GOT3 (cell line): Measurements from ENCODE around the gene LSM7.
"Not testable (repeated sequence)": the region's sequence is repeated elsewhere in the genome, so short reads cannot be mapped to it uniquely, and the experiment has no call there.

Experiments used
- DNase-seq: peaks from one replicate; lab custom pipeline; 2025; ENCODE audit warnings: mixed read lengths; lab: John Stamatoyannopoulos, UW

The LSM7 gene

DNA sequence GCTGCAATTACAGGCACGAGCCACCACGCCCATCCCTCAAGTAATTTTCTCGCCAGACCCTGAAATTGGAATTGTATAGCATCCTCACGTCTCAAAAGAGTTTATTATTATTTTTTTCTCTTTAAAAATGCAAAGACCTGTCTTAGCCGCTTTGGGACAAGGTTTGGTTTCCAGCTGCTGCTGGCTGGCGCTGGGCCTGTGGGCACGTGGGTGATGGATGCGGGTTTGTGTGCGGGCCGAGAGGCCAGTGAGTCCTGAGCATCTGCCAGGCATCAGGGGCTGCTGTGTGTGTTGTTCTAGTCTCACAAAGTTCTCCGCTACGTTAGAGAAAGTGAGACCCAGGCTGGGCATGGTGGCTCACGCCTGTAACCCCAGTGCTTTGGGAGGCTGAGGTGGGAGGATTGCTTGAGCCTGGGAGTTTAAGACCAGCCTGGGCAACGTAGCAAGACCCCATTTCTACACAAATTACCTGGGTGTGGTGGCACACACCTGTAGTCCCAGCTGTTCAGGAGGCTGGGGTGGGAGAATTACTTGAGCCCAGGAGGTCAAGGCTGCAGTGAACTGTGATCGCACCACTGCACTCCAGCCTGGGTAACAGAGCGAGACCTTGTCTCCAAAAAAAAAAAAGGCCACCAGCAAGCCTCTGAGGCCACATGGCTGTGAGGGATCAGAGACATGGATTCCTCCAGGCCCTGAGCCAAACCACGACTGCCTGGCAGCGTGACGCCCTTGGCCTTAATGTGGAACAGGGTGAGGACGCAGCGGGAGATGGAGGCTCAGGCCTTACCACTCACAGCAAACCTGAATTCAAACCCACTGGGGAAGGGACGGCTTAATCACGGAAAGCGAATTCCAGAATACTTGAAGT, 27.0 kb upstream of the LSM7 start:
- DNase-seq = no peak

DNA sequence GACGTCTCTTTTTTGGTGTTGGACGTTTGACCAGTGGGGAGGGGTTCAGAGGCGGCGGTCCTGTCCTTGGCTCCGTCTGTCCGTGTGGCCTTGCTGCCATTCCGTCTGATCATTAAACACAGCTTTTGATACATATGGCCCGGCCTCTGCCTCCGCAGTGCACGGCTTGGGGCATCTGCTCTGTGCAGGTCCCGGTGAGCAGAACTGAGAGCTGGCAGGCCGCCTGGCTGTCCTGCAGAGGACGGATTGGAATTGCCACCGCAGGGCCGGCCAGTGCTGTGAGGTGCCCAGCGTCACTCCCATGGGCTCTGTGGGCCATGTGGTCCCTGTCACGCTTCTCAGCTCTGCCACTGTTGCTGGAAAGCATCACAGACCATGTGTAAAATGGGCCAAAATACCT, 26.3 kb upstream of the LSM7 start:
- DNase-seq = no peak

DNA sequence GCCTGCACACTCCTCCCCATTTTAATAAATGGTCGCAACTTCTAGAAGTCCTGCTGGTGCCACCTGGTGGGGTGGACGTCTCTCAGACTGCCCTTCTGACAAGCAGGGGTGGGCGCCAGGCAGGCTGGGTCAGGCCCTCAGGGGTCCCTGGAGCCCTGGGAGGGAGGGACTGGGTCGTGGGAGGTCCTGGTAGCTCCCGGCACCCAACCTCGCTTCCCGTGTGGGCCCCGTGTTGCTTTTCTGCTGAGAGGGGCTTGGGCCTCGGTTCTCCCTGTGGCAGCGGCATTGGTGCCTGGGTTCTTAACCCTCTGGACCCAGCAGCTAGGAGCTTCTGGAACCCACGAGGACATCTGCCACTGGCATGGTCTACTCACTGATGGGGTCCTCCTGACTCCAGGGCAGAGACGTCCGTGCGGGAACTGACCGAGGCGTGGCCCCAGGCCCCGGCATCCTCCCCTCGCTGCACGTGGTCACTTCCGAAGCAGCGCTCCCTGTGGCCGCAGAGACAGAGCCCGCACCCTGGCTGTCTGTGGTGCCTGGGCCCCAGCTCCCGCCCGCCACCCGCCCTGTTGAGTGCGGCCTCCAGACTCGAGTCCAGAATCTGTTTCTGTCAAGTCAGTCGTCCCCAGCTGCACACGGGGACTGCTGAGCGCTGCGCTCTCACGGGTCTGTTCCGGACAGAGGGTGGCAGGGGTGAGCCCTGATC, 25.7 kb upstream of the LSM7 start:
- no peak for DNase-seq

DNA sequence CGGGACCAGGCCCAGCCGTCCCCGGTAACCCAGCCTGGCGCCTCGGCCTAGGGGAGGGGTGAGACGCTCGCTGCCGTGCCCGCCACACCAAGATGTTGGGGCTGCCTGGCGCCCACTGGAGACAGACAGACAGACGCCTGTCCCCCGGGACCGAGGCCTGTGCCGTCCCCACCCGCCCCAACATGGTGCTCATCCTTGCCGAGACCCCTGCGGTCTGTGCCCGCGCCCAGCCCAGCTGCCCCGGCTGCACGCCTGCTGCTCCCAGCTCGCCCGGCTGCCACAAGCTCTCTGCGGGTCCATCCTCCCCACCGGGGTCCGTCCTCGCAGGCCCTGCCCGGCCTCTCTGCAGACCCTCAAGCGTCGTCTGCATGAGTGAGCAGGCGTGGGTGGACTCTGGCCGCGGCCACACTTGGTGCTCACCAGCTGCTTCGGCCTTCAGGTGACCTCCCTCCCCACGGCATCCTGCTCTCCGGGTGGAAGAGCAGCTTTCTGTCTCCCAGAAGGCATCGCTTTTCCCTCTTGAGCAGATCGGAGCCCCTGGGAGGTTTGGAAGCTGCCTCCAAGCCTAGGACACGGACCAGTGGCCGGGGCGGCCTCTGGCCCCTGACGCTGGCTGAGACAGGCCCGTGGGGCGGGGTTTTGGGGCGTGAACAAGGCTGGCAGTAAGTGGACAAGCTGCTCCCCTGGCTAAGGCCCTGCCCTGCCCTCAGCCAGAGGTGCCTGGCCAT, 24.9 kb upstream of the LSM7 start:
- no peak for DNase-seq

DNA sequence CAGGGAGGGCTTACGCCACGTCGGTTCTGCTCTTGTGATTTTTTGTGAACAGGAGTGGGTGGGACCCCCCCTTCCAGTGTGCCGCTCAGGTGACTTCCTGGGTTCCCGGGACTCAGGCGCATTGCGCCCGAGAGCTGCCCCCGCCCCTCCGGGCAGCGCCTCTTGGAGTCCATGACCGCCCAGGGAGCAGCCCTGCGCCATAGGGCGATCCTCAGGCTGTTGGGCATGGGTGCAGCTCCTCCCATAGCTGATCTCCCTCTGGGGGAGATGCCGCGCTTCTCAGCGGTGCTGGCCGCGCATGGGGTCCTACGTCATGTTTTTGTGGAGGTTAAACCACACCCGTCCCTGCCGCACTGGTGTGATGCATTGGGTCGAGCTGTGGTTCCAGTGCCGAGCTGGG, 23.7 kb upstream of the LSM7 start:
- no peak for DNase-seq

DNA sequence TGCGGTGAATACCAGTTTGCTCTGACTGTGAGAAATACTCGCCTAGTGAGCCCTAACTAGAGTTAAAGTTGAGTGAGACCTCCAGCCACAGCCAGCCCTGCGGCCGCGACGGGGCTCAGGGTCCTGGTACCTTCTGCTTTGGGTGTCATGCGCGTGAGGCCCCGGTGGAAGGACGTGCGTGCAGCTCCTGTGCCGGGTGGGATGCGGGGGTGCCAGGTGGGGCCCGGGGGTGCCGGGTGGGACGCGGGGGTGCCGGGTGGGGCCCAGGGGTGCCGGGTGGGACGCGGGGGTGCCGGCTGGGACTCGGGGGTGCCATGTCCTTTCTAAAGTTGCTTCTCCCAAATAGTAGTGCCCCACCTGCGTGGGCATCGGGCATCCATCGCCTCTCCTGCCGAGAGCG, 23.2 kb upstream of the LSM7 start:
- DNase-seq = no peak

DNA sequence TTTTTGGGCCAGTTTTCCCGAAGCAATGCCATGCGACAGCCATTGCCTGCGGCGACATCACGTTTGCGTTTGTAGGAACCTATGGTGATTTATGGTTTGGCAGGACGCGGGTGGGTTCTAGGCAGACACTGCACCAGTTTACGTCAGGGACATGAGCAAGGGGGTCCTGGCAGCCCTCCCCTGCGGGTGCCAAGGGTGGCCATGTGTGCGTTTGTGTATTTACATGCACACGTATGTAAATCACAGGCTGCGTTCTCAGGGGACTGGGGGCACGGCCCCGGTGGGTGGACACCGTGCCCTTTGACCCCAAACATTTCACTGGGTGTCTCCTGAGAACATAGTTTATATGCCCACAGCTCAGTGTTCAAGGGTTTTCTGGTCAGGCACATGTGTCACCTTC, 22.3 kb upstream of the LSM7 start:
- no peak for DNase-seq

DNA sequence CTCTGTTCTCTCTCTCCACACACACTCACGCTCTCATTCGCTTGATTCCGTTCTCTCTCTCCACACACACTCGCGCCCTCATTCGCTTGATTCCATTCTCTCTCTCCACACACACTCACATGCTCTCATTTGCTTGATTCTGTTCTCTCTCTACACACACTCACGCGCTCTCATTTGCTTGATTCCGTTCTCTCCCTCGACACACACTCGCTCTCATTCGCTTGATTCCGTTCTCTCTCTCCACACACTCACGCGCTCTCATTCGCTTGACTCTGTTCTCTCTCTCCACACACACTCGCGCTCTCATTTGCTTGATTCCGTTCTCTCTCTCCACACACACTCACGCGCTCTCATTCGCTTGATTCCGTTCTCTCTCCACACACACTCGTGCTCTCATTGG, 21.4 kb upstream of the LSM7 start:
- not testable (repeated sequence) for DNase-seq

DNA sequence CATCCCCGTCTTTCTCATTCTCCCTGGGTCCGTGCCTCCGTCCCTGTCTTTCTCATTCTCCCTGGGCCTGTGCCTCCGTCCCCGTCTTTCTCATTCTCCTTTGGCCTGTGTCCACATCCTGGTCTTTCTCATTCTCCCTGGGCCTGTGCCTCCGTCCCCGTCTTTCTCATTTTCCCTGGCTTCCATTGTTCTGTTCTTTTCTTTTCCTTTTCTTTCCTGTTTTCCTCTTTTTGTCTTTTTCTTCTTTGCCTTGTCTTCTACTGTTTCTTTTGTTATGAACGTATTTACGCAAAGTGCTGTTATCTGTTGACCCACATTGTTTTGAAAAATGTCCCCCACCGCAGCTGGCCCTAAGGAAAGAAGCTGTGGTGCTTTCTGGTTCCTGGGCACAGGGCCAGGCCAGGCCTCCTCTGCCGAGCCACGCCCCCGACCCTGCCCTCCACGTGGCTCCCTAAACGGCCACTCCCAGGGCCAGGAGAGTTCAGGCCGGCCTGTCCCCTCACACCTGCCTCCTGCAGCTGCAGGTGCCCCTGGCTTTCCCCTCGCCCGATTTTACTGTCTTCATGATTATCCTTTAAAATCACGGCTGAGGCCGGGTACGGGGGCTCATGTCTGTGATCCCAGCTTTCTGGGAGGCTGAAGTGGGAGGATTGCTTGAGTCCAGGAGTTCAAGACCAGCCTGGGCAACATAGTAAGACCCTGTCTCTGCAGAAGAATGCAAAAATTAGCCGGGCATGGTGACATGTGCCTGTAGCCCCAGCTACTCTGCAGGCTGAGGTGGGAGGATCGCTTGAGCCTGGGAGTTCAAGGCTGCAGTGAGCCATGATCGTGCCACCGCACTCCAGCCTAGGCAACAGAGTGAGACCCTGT, 17.6 kb upstream of the LSM7 start:
- DNase-seq = no peak

DNA sequence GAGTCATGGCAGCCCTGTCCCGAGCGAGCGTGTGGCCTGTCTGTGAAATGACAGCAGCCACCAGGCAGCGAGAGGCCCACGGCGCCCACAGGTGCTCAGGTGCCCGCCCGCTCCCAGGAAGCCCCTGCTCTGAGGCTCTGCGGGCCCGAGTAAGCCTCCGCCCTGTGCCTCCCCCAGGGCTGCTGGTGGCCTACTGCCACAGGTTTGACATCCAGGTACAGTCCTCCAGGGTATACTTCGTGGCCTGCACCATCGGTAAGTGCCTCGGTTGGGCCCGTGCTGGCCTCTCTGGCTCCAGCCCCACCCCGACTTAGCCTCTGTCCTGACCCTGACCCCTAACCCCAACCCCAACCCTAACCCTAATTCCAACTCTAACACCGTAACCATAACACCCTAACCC, 16.7 kb upstream of the LSM7 start:
- DNase-seq = no peak

DNA sequence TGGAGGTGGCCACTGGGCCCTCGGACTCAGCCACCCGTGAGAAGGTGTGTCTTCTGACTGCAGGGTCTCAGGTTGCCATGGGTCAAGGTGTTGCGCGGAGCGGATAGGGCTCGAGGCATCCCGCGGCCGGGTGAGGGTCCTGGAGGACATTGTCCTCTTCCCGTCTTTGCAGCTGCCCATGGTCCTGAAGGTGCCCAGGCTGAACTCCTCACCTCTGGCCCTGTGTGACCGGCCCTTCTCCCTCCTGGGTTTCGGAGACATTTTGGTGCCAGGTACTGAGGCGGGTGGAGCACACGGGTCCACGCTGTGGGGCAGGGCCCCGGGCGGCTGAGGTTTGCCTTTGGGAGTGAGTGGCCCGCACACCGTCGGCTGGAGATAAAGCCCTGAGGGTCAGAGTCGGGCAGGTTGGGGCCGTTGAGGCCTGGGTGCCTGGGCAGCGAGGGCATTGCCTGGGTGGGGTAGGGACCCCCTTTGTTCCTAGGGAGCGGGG, 16.0 kb upstream of the LSM7 start:
- no peak for DNase-seq

DNA sequence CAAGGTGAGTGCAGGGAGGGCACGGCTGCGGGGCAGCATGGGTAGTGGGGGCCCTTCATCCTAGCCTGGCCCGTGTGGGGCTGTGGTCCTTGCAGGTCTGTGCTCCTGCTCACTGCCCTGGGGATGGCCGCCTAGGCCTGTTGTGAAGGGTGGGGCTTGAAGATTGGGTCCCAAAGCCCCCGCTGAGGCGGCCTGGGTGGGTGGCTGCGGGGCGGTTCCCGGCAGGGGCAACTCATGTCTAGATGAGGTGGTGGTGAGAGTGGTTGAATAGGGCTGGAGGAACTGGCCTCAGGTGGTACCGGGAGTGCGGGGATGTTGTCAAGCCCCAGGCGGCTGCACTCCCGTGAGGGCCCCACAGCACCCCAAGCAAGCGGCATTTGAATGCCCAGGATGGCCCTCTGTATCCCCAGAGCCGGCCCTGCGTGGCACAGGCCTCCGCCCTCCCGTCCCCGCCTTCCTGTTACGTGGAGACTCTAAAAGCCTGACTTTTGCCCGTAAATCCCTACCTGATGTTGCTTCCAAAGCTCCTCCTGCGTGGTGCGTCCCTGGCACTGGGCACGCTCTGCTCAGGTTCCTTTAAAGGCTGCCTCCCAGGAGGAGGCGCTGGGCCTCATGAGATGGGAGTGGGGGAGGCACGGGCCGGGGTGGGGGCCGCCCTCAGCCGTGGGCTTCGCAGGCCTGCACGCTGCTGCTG, 15.1 kb upstream of the LSM7 start:
- no peak for DNase-seq

DNA sequence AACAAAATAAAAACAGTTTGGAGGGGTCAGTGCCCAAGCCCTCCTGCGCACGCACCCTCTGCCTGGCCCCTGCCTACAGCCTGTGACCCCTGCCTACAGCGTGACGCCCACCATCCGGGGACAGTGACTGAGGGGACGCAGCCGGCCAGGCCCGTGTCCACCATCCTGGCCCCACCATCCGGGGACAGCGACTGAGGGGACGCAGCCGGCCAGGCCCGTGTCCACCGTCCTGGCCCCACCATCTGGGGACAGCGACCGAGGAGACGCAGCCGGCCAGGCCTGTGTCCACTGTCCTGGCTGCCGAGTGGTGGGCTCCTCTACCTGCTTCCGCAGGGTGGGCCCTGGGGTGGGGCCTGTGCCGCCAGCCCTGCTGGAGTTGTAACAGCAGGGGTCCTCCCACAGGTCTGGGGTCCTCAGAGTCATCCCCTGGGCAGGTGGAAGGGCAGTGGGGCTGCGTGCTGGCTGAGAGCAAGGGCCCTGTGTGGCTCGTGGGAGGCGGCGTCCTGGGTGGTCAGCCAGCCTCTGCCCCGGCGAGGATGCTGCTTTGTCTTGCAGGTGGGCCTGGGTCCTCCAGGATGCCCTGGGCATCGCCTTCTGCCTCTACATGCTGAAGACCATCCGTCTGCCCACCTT, 14.4 kb upstream of the LSM7 start:
- DNase-seq = no peak

DNA sequence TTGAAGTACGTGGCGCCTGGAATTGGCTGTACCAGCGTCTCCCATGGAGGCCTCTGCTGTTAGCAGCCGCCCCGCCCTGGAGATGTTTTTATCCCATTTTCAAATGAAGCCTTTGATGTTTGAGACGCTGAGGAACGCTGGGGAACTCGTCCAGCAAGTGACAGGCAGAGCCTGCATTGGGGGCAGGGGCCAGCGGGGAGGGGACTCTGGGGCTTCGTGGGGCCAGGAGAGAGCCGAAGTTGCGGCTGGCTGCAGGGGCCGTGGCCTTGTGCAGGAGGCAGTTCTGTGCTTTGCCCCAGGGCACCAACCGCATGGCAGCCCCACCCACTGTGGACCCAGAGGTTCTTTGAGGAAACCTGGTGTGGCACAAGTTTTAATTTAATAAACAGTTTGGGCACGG, 13.6 kb upstream of the LSM7 start:
- no peak for DNase-seq

DNA sequence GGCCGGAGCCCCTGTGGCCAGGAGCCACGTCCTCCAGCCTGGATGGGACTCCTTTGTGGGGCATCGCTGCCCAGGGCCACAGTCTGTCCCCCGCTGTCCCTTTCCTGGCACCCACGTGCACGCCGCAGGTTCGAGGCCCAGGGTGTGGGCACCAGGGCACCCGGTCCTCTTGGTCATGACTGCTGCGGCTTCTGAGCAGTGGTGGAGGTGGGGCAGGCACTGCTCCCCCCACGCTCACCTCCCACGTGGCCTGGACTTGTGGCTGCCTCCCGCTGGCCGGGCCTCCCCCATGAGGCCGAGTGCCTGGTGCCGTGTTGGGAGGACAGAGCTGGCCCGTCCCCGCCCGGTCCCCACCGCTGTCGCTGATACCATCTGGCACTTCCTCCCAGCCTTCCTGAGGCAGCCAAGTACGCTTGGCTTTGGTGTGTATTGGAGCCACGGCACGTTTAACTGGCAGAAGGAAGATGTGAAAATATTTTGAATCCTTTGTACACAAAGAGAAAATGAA, 12.9 kb upstream of the LSM7 start:
- no peak for DNase-seq

DNA sequence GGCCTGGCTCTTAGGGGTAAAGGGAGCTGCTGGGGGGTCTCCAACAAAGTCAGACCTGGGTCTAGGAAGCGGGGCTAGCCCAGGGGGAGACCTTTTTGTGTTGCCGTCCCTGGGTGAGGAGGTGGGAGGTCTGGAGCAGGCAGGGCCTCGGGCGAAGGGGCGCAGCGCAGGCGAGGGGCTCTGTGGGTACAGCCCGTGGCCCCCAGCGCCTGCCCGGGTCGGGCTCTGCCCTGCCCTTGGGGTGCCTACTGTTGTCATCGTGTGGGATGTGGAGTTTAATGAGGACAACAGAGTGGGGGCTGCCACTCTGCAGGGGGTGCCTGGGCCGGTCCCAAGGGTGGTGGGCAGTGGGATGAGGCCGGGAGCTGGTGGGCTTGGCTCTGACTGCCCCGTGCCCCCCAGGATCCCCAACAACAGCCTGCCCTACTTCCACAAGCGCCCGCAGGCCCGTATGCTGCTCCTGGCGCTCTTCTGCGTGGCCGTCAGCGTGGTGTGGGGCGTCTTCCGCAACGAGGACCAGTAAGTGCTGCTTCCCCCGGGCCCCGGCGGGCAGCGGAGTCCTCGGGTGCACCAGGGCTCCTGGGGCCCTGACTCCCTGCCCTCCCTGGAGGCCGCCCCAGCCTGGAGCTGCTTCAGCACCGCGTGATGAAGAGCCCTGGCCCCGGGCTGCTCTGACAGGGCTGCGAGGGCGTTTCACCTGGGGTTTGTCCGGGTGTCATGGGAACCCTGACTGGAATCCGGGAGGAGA, 12.3 kb upstream of the LSM7 start:
- DNase-seq = no peak

DNA sequence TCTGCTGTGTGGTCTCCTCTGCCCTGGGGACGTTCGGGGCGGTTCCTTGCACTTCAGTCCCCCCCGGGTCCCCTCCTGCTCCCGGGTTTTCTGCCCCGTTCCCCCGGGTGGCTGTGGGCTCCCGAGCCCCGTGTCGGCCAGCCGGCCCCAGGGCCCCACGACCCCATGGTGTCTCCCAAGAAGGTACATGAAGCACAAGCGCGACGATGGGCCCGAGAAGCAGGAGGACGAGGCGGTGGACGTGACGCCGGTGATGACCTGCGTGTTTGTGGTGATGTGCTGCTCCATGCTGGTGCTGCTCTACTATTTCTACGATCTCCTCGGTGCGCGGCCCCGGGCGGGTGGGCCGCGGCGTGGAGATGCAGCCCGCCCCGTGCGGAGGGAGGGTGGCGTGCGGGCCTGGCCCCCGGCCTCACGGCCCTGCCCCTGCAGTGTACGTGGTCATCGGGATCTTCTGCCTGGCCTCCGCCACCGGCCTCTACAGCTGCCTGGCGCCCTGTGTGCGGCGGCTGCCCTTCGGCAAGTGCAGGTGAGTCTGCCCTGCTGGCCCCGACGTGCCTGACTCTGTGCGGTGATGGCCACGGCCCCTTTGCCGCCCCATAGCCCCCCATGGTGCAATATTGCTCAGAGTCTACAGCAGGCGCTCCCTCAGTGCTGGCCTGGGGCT, 11.4 kb upstream of the LSM7 start:
- no peak for DNase-seq

DNA sequence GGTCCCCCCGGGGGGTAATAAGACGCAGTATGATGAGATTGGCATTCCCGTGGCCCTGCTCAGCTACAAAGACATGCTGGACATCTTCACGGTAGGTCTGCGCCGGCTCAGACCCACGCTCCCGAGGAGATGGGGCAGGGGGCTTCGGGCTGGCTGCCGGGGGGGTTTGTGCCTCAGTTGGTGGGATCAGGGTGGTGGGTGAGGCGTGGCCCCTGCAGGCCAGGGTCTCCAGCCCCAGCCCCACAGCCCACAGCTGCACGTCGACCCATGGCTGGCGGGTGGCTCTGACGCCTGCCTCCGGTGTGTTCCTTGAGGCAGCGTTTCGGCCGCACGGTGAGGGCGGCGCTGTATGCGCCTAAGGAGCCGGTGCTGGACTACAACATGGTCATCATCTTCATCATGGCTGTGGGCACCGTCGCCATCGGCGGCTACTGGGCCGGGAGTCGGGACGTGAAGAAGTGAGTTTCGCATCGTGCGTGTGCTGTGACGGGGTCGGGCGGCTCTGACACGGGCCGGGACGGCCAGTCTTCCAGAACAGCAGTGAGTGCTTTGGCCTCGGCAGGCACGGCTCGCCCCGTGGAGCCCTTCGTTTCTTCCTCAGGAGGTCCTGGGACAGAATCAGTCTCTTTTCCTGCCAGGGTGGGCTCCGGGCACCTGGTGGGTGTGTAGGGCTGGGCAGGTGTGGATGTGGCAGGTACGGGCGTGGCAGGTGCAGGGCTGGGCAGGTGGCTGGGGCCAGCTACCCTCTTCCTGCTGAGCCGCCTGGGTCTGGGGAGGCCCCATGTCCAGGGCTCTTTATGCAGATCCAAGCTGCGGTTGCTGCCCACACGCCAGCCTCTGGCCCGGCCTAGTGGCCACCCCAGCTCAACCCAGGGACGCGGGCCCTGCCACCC, 10.6 kb upstream of the LSM7 start:
- no peak for DNase-seq
